Cardiac atrium fibroblast (primary cell): ENCODE data around the gene KLHL21. TPM values are rescaled to one million over a fixed set of nuclear protein-coding genes. Genes with fewer than 3 reads are reported as not detected.

Experiments used
- total RNA-seq: library from RNA; depleted of rRNA; stranded (reverse); fragments of >200 nt; gene quantifications from 2 replicates; pipeline ENCODE4 v1.2.3, GENCODE V29; 2015

KLHL21 gene
- 37.7 and 39.5 TPM in 2 replicates for total RNA-seq

GRCh38 chr1:6602669-6603237, at the start of gene KLHL21:
TSS of gene KLHL21 (minus strand) at chr1:6602869. CDS start at chr1:6602817, 52 bp downstream.

GRCh38 chr1:6624710-6625583, 22.3 kb upstream of the KLHL21 start, which contains the start of gene THAP3:
TSS of gene THAP3 (plus strand) at chr1:6624868. CDS start at chr1:6625219, 351 bp downstream.

GRCh38 chr1:6613361-6614018, 10.8 kb upstream of the KLHL21 start, which contains the start of gene PHF13:
TSS of gene PHF13 (plus strand) at chr1:6613731. CDS start at chr1:6614067, 336 bp downstream.

GRCh38 chr1:6579374-6580118, 23.1 kb downstream of the KLHL21 start, which contains the start of gene ZBTB48:
TSS of gene ZBTB48 (plus strand) at chr1:6579994. CDS start at chr1:6580610, 616 bp downstream.

GRCh38 chr1:6554907-6555778, 47.5 kb downstream of the KLHL21 start, which contains the start of gene TAS1R1:
TSS of gene TAS1R1 (plus strand) at chr1:6555307. CDS start at chr1:6555374, 67 bp downstream.

GRCh38 chr1:6554031-6554906, 48.4 kb downstream of the KLHL21 start, which contains the start of gene NOL9:
TSS of gene NOL9 (minus strand) at chr1:6554513. CDS start at chr1:6554502, 11 bp downstream.

Other genes starting within 250 kb of the KLHL21 start
- 27.8 and 37.9 TPM in 2 replicates for gene ACOT7, start 209.1 kb downstream of the KLHL21 start, total RNA-seq
- 0.49 and 3.1 TPM in 2 replicates for gene HES2, start 182.9 kb downstream of the KLHL21 start, total RNA-seq
- 0.18 TPM in 1 of 2 replicates, not detected in the other for gene ESPN, start 178.1 kb downstream of the KLHL21 start, total RNA-seq
- 5.1 and 5.7 TPM in 2 replicates for gene TNFRSF25, start 136.7 kb downstream of the KLHL21 start, total RNA-seq
- 7.8 and 9.2 TPM in 2 replicates for gene PLEKHG5, start 111.2 kb downstream of the KLHL21 start, total RNA-seq
- 13.6 and 16.1 TPM in 2 replicates for gene NOL9, start 48.4 kb downstream of the KLHL21 start, total RNA-seq
- not detected in 2 replicates for gene TAS1R1, start 47.6 kb downstream of the KLHL21 start, total RNA-seq
- gene ZBTB48, start 22.9 kb downstream of the KLHL21 start, total RNA-seq: 11.3 and 12.6 TPM in 2 replicates
- 8.8 and 10.2 TPM in 2 replicates for gene PHF13, start 10.9 kb upstream of the KLHL21 start, total RNA-seq
- gene THAP3, start 22.0 kb upstream of the KLHL21 start, total RNA-seq: 13.4 and 19.3 TPM in 2 replicates
- gene DNAJC11, start 98.9 kb upstream of the KLHL21 start, total RNA-seq: 29.2 and 37.9 TPM in 2 replicates
- gene CAMTA1, start 182.6 kb upstream of the KLHL21 start, total RNA-seq: 79.4 and 81.1 TPM in 2 replicates